ENCODE data around the gene S1PR5. TPM values are rescaled to one million over a fixed set of nuclear protein-coding genes. Genes with fewer than 3 reads are reported as not detected.

The S1PR5 gene
- total RNA-seq, 1 donor: 0.27 TPM

DNA sequence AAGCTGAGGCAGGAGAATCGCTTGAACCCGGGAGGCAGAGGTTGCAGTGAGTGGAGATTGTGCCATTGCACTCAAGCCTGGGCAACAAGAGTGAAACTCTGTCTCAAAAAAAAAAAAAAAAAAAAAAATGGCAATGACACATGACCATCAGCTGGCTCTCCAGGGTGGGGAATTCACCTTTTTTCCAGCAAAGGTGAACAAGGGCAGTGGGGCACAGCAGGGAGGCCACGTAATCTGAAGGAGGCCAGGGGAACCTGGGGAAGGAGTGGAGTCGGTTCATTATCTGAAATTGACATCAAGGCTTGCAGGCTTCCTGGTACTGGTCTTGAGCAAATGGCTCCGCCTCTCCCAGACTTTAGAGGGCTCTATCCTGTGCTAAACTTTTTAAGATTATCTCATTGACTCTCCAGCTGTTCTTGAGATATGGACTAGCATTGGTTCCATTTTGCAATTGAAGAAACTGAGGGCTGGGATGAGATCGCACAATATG lies 42.2 kb downstream of the S1PR5 start:
- peak in 2 of 3 donors; percentile 34 to 52 for DNase-seq (ENCODE audit: low read depth in 2 of 3, low spot score in 2 of 3)

DNA sequence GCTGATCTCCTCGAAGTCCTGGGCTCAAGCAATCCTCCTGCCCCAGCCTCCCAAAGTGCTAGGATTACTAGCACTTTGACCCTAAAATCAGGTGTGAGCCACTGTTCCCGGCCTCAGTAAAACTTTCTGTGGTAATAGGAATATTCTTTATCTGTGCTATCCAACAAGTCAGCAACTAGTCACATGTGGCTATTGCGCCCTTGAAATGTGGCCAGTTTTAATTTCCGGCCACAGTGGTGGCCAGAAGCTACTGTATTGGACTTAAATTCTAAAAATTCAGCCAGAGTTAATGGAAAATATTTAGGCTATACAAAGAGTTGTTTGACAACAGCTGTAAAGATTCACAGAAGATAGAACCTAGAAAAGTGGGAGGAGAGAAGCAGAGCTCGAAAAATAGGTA lies 44.1 kb downstream of the S1PR5 start:
- DNase-seq (ENCODE audit: low read depth in 2 of 3, low spot score in 2 of 3): no peak

DNA sequence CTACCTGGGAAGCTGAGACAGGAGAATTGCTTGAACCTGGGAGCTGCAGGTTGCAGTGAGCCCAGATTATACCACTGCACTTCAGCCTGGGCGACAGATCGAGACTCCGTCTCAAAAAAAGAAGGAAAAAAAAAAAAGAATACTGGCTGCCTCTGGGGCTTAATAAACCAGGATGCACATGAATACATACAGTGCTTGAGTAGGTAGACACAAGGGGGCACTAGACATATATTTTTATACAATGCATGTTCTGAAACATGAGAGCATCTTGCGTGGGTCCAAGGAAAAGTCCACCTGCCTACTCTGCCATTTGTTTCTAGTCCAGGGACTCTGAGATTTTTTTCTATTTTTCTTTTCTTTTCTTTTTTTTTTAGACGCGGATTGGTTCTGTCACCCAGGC lies 45.3 kb downstream of the S1PR5 start:
- DNase-seq (ENCODE audit: low read depth in 2 of 3, low spot score in 2 of 3): peak in 2 of 3 donors; percentile 51 to 71

DNA sequence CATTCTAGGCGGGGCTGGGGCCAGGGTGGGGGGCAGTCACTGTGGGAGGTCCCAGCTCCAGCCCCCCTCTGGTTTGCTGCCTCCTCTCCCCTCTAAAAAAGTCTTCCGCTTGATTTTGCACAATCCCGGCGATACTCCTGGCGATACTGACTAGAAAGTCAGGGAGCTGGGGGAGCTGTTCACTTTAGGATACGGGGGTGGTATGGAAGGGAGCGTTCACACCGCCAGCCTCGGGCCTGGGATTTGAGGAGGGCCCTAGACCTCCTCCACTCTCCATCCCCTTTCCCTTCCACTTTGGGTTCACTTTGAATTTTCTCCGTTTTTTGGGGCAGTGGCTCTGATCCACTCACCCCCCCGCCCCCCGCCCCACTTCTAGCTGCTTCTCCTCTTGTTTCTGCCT lies 49.1 kb downstream of the S1PR5 start:
- DNase-seq (ENCODE audit: low read depth in 2 of 3, low spot score in 2 of 3): no peak

DNA sequence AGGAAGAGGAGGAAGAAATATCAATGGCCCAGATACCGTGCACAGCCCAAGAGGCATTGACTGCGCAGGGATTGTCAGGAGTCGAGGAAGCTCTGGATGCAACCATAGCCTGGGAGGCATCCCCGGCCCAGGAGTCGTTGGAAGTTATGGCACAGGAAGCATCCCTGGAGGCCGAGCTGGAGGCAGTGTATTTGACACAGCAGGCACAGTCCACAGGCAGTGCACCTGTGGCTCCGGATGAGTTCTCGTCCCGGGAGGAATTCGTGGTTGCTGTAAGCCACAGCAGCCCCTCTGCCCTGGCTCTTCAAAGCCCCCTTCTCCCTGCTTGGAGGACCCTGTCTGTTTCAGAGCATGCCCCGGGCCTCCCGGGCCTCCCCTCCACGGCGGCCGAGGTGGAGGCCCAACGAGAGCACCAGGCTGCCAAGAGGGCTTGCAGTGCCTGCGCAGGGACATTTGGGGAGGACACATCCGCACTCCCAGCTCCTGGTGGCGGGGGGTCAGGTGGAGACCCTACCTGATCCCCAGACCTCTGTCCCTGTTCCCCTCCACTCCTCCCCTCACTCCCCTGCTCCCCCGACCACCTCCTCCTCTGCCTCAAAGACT lies 50.0 kb downstream of the S1PR5 start:
- no peak for DNase-seq (ENCODE audit: low read depth in 2 of 3, low spot score in 2 of 3)

DNA sequence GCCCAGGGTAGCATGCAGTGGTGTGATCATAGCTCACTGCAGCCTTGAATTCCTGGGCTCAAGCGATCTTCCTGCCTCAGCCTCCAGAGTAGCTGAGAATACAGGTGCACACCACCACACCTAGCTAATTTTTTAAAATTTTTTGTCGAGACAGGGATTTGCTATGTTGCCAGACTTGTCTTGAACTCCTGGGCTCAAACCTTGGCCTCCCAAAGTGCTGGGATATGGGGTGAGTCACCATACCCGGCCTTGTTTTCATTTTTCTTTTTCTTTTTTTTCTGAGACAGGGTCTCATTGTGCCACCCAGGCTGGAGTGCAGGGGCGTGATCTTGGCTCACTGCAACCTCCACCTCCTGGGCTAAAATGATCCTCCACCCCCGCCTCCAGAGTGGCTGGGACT lies 52.8 kb downstream of the S1PR5 start:
- DNase-seq (ENCODE audit: low read depth in 2 of 3, low spot score in 2 of 3): no peak

Small RNA genes lying within 50 kb of the gene (small RNA-seq; reads per million reads assigned to genes)
- gene MIR1238 (not detected), gene RNU7-140P (not detected)

Other genes starting within 250 kb of the S1PR5 start
- 15.3 TPM for gene ICAM1, start 246.3 kb downstream of the S1PR5 start, total RNA-seq
- 66.0 TPM for gene ICAM4, start 230.5 kb downstream of the S1PR5 start, total RNA-seq
- 10.8 TPM for gene ICAM5, start 227.5 kb downstream of the S1PR5 start, total RNA-seq
- 0.54 TPM for gene ZGLP1, start 207.6 kb downstream of the S1PR5 start, total RNA-seq
- gene FDX2, start 201.4 kb downstream of the S1PR5 start, total RNA-seq: 27.5 TPM
- 47.9 TPM for gene RAVER1, start 183.9 kb downstream of the S1PR5 start, total RNA-seq
- gene ICAM3, start 177.8 kb downstream of the S1PR5 start, total RNA-seq: 367 TPM
- gene TYK2, start 136.9 kb downstream of the S1PR5 start, total RNA-seq: 174 TPM
- 131 TPM for gene CDC37, start 113.9 kb downstream of the S1PR5 start, total RNA-seq
- gene PDE4A, start 96.9 kb downstream of the S1PR5 start, total RNA-seq: under 0.01 TPM
- 235 TPM for gene KEAP1, start 14.1 kb downstream of the S1PR5 start, total RNA-seq
- 33.7 TPM for gene ATG4D, start 26.5 kb upstream of the S1PR5 start, total RNA-seq
- gene KRI1, start 48.6 kb upstream of the S1PR5 start, total RNA-seq: 21.5 TPM
- gene CDKN2D, start 51.5 kb upstream of the S1PR5 start, total RNA-seq: 19.7 TPM
- gene AP1M2, start 69.9 kb upstream of the S1PR5 start, total RNA-seq: 0.27 TPM
- 46.3 TPM for gene SLC44A2, start 108.1 kb upstream of the S1PR5 start, total RNA-seq
- 213 TPM for gene ILF3, start 136.9 kb upstream of the S1PR5 start, total RNA-seq
- 58.4 TPM for gene QTRT1, start 184.0 kb upstream of the S1PR5 start, total RNA-seq
- gene DNM2, start 200.6 kb upstream of the S1PR5 start, total RNA-seq: 174 TPM